ENCODE results near the gene PIK3AP1.

DNA sequence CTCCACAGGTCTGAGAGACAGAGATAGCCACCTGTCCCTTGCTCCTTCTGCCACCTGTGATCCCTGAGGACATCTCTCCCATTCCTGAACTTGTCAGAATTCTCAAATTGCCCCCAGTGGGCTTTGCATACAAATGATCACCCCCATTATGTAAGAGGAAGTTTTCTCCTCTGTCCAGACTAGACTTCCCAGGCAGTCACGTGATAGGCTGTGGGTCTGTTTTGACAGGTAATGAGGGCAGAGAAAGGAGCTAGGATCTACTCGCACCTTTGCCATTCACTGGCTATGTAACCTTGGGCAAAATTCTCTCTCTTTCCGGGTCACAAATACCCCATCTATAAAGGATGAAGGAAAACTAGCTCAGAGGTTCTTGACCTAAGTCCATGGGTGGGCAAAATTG is 112.1 kb downstream of the PIK3AP1 start:
- TF ChIP-seq CTCF (conservative IDR thresholded peaks at IDR 0.05; ENCODE audit: low read depth, low read length) (no peak), FOS (IDR thresholded peaks at IDR 0.05; ENCODE audit: low read depth, low read length) (no peak), RCOR1 (IDR thresholded peaks at IDR 0.05; ENCODE audit: insufficient replicate concordance, low read length) (no peak)
